GM20431 (cell line): ENCODE measurements around the gene POLN.

Experiments used
- in situ Hi-C: fragments of 300-500 bp; cut with MseI, MboI; formaldehyde crosslinking; loops from one replicate; pipeline ENCODE4 v1.15.0; 2020; ENCODE audit warnings: low sequenced_read_pairs; ENCODE audit not compliant: unreplicated experiment

POLN gene

DNA sequence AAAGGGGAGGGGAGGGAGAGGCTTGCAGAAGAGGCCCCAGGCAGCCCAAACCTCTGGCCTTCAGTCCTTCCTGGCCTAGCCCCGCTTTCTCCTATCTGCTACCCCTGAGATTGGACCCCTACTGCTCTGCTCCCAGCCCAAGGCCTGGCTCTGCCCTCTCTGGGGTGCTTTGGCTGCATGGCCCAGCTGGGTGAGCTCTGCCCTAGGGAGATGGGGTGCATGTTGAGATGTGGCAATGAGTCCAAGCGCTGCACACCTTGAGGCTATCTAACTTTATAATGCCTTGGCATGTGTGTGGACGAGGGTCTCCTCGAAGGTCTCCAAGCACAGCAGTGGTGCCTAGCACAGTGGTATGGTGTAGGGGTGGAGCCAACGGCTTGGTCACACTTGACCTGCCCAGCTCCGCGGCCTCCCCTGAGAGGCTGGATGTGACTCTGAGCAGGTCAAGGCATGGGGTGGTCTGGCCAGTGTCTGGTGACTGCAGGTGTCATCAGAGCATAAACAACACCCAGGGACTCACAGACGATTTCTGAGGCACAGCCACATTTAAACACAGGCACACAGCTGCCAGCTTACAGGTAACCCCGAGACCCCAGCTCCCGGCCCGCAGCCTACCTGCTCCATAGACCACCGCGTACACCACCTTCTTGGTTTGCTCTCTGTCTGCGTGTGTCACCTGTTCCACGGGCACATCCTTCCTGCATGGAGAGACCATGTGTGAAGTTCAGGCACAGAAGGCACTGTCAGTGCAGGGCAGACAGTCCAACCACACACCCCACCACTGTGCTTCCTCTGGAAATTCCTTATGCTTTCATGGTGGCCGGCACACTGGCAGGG lies 146.5 kb downstream of the POLN start:
- in situ Hi-C loops, result no loop called here

DNA sequence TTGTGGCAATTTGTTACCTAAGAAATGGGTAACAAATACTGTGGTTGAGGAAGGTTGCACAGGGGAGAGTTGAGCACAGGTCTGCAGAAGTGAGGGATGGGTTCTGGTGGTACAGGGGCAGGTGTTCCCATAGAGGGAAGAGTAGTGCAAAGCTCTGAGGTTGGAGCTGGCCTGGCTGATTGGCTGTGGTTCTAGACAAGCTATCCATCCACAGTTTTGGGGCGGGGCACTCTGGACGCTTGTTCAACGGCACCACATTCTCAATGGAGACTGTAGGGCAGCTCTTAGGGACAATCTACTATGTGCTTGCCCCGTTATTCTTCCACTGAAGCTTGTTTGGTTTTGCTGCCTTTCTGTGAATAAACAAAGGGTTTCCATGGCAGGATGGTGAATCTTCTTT lies 147.4 kb downstream of the POLN start:
- in situ Hi-C loops, result no loop called here

GRCh38 chr4:2093265-2093664 lies 148.7 kb downstream of the POLN start:
- in situ Hi-C loops, result no loop called here

- in situ Hi-C loops, result no loop called here
Measured at GRCh38 chr4:2092669-2093053, 149.3 kb downstream of the POLN start.

- in situ Hi-C loops, result no loop called here
Measured at GRCh38 chr4:2091990-2092668, 149.8 kb downstream of the POLN start.

- in situ Hi-C loops, result no loop called here
Measured at GRCh38 chr4:2090642-2091041, 151.3 kb downstream of the POLN start.

- in situ Hi-C loops, result no loop called here
Measured at GRCh38 chr4:2089222-2089621, 152.7 kb downstream of the POLN start.

DNA sequence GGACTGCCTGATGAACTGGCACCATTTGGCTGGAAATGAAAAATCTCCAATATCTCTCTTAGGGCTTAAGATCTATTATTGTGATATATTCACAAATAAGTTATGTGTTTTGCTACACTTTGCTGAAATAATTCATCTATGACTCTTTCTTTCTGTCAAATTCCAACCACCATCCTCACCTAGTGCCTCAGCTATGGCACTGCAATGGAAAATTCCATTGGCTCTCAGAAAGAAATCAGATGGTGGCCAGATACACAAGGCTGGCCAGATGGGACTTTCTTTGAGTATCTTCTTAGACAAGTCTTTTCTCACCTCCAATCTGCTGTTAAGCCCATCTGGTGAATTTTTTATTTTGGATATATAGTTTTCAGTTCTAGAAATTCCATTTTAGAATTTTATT lies 154.8 kb downstream of the POLN start:
- in situ Hi-C loops, result no loop called here

DNA sequence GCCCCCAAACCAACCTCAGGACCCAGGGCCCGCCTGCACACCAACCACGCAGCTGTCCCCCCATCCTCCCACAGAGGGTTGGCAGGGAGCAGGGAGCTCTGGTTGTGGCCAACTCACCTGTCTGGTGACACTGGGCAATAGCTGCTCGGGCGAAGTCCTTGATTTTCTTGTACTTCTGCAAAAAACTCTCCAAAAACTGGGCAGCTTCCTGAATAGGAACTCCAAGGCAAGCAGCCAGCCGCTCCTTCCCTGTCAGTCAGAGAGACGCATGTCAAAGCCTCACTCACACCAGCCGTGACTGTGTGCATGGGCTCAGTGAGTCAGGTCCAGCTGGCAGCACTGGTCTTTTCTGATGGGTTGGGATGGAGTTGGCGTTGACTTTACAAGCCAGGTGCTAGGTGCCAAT lies 156.4 kb downstream of the POLN start:
- in situ Hi-C loops, result no loop called here

- in situ Hi-C loops, result no loop called here
Measured at GRCh38 chr4:2084316-2084715, 157.6 kb downstream of the POLN start.

DNA sequence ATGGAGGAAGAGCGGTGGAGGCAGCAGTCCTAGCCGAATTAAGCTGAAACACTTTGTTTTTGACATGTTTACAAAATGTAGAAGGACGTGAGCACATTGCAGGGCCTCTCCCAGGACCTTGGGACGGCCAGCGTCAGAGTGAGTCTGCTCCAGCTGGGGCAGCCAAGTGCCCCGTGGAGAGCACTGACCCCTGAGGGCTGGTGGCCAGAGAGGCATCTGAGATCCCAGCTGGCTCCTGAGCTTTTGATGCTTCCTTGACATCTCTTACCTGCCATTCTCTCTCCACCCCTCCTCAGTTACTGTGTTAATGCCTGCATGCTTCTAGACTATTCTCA lies 158.1 kb downstream of the POLN start:
- in situ Hi-C loops, result no loop called here

- in situ Hi-C loops, result no loop called here
Measured at GRCh38 chr4:2083116-2083825, 158.7 kb downstream of the POLN start.

GRCh38 chr4:2082627-2083026 lies 159.3 kb downstream of the POLN start:
- in situ Hi-C loops, result no loop called here

DNA sequence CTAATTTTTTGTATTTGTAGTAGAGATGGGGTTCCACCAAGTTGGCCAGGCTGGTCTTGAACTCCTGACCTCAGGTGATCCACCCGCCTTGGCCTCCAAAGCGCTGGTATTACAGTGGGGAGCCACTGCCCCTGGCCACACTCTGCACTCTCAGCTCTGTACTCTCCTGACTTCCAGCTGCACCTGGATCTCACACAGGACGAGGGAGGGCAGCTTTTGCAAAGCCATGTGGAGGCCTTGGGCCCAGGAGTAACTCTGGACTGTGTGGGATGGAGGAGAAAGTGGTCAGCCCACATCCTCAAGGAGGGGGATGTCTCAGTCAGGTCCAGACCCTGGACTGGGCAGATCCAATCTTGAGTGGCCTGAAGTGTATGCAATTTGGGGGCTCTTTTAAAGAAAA lies 159.8 kb downstream of the POLN start:
- in situ Hi-C loops, result no loop called here

GRCh38 chr4:2081540-2081939 lies 160.4 kb downstream of the POLN start:
- in situ Hi-C loops, result no loop called here

GRCh38 chr4:2080429-2081300 lies 161.3 kb downstream of the POLN start:
- in situ Hi-C loops, result no loop called here

DNA sequence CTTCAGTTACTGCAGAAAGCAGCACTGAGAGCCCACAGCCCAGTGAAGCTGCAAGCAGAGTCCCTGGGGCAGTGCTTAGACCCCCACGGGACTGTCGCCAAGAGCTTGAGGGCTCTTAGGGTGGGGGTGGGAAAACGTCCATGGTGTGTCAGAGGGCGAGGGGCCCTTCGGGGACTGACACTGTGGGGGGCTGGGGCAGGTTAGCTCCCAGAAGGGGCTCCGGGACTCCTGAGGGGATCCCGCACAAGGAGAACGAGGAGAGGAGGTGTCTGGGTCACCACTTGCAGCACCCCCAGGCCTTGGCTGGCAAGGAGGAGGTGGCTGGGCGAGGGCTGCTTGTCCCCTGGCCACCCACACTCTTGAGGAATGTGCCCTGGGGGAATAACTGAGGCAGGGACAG lies 162.0 kb downstream of the POLN start:
- in situ Hi-C loops, result no loop called here

DNA sequence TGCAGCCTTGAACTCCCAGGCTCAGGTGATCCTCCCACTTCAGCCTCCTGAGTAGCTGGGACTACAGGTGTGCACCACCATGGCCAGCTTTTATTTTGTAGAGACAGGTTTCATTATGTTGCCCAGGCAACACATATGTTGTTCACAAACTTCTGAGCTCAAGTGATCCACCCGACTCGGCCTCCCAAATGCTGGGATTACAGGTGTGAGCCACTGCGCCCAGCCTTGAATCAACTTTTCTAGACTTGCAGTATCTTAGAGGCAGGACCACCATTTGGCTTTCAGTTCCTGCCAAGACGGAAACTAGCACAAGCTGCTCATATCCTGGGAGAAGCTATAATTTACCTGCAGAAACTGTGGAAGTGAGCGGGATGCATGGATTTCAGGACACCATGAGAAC lies 162.9 kb downstream of the POLN start:
- in situ Hi-C loops, result no loop called here

GRCh38 chr4:2078584-2078983 lies 163.3 kb downstream of the POLN start:
- in situ Hi-C loops, result no loop called here
